ENCODE data around the gene CFAP410.
"Not testable (repeated sequence)": the region's sequence is repeated elsewhere in the genome, so short reads cannot be mapped to it uniquely, and the experiment has no call there.

Gene CFAP410

DNA sequence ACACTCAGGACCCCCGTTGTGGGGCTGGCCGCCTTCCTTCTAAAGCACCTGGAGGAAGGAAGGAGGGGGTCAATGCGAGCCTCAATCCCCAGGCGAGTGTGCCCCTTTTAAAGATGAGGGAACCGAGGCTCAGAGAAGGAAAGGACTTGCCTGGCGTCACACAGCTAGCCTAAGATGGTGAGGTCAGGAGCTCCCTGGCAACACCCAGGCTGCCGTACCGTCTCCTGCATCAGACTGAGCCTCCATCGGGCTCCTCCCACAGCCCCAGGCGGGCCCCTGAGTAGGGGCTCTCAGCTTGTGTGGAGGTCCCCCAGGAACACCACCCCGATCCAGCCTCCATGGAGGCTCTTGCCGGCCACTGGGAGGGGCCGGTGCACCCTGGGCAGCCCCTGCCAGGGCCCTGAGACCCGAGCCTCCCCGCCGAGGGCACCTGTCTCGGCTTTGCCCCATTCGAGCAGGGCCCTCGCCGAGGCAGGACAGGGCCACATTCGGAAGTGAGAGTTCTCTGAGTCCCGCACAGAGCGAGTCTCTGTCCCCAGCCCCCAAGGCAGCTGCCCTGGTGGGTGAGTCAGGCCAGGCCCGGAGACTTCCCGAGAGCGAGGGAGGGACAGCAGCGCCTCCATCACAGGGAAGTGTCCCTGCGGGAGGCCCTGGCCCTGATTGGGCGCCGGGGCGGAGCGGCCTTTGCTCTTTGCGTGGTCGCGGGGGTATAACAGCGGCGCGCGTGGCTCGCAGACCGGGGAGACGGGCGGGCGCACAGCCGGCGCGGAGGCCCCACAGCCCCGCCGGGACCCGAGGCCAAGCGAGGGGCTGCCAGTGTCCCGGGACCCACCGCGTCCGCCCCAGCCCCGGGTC lies 53.8 kb downstream of the CFAP410 start, which contains the start of gene AIRE:
TSS of gene AIRE (plus strand) at position 739 of the 855 bp plus-strand sequence. CDS start 131 bp downstream, outside the sequence.
- Histone ChIP-seq H3K4me1 (ENCODE audit: insufficient read depth, low read length) (peaks cover 16% of the 10 kb centered on the region), H3K9ac (ENCODE audit: low read depth, low read length) (peak within 1 kb of the TSS; percentile 31; the same call in 1 of the 2 replicates), H3K27me3 (ENCODE audit: insufficient read depth, low read length) (peaks cover 36% of the 10 kb centered on the region), H3K4me3 (ENCODE audit: low read length) (peak within 1 kb of the TSS; percentile 54), H3K36me3 (ENCODE audit: insufficient read depth, low read length) (no peaks in the 10 kb centered on the region), H3K27ac (ENCODE audit: low read depth, low read length) (no peak within 1 kb of the TSS), H3K9me3 (ENCODE audit: insufficient read depth, low read depth, low read length) (no peaks in the 10 kb centered on the region)
- WGBS, result 22% methylated on average over 56 of the region's 56 CpGs

DNA sequence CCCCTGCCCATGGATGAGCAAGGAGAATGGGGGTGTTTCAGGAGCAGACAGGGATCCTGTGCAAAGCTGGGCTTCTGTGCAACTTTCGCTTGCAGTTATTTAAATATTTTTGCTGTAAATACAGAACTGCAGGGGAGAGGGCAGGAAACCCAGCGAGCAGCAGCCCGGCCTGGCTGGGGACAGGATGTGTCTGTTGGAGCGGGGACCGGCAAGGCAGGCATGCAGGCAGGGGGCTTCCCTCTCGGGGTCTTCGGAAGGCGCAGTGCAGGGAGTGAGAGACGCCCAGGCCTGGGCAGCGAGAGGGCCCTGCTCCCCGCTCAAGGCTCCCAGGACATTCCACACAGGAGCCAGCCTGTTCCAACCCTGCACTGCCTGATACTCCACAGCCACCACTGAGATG lies 55.2 kb downstream of the CFAP410 start:
- H3K4me1 ChIP-seq (ENCODE audit: insufficient read depth, low read length), result peaks cover 16% of the 10 kb centered on the region
- no peaks in the 10 kb centered on the region for H3K36me3 ChIP-seq (ENCODE audit: insufficient read depth, low read length)
- 66% methylated on average over 11 of the region's 11 CpGs for WGBS
- H3K4me3 ChIP-seq (ENCODE audit: low read length), result no peak overlapping the region
- no peaks in the 10 kb centered on the region for H3K9me3 ChIP-seq (ENCODE audit: insufficient read depth, low read depth, low read length)
- H3K27me3 ChIP-seq (ENCODE audit: insufficient read depth, low read length), result peaks cover 36% of the 10 kb centered on the region
- H3K27ac ChIP-seq (ENCODE audit: low read depth, low read length), result peak overlapping the region; percentile 52; the same call in 1 of the 2 replicates
- H3K9ac ChIP-seq (ENCODE audit: low read depth, low read length), result 0 out of 2 replicates have a peak overlapping the region, but pooled peaks have one; percentile 44

DNA sequence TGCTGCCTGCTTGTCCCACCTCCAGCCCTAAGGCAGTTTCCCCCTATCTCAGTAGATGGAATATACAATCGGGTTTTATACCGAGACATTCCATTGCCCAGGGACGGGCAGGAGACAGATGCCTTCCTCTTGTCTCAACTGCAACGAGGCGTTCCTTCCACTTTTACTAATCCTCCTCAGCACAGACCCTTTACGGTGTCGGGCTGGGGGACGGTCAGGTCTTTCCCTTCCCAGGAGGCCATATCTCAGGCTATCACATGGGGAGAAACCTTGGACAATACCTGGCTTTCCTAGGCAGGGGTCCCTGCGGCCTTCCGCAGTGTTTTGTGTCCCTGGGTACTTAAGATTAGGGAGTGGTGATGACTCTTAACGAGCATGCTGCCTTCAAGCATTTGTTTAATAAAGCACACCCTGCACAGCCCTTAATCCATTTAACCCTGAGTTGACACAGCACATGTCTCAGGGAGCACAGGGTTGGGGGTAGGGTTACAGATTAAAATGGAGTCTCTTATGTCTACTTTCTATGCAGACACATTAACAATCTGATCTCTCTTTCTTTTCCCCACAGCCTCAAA lies 55.9 kb downstream of the CFAP410 start:
- Histone ChIP-seq H3K27me3 (ENCODE audit: insufficient read depth, low read length) (peaks cover 36% of the 10 kb centered on the region), H3K4me1 (ENCODE audit: insufficient read depth, low read length) (peaks cover 16% of the 10 kb centered on the region), H3K27ac (ENCODE audit: low read depth, low read length) (peak overlapping the region; percentile 52; the same call in 1 of the 2 replicates)
- H3K9ac ChIP-seq (ENCODE audit: low read depth, low read length); H3K9me3 ChIP-seq (ENCODE audit: insufficient read depth, low read depth, low read length); H3K4me3 ChIP-seq (ENCODE audit: low read length); H3K36me3 ChIP-seq (ENCODE audit: insufficient read depth, low read length): not testable (repeated sequence)
- WGBS, result 12% methylated on average over 10 of the region's 11 CpGs

DNA sequence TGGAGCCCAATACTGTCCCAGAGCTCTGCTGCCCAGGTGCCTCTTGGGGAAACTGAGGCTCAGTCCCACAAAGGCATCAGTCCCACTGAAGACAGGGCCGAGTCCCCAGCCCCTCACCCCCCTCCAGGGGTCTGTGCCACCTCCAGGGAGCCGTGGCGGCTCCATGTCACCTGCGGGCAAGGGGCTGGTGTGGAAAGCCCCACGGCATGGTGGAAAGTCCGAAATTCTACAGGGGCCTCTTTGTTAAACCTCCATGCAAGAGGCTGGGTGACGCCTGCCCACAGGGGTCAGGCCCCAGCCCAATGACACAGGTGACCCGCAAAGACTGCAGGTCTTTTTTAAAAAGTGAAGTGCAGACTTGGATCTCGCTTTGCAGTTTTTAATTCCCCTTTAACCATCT lies 56.8 kb downstream of the CFAP410 start:
- H3K4me1 ChIP-seq (ENCODE audit: insufficient read depth, low read length), result peaks cover 16% of the 10 kb centered on the region
- no peaks in the 10 kb centered on the region for H3K9me3 ChIP-seq (ENCODE audit: insufficient read depth, low read depth, low read length)
- peaks cover 36% of the 10 kb centered on the region for H3K27me3 ChIP-seq (ENCODE audit: insufficient read depth, low read length)
- H3K36me3 ChIP-seq (ENCODE audit: insufficient read depth, low read length), result no peaks in the 10 kb centered on the region
- H3K27ac ChIP-seq (ENCODE audit: low read depth, low read length), result no peak overlapping the region
- no peak overlapping the region for H3K9ac ChIP-seq (ENCODE audit: low read depth, low read length)
- H3K4me3 ChIP-seq (ENCODE audit: low read length), result no peak overlapping the region
- 90% methylated on average over 9 of the region's 9 CpGs for WGBS

DNA sequence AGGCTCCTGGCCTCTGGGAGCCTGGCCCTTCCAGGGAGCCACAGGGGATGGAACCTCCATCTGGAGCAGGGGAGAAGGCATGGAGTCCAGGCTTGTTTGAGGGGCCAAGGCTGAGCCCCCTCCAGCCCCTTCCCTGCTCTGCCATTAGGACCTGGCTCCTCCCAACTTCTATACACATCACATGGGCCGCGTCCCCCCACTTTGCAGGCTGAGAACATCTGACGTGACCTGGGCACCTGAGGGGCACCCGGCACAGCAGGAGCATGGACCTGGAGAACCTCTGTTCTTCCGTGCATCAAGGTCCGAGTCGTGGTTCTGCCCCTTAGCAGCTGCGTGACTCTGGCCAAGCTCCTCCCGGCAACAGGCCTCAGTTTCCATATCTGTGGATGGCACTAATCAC lies 57.4 kb downstream of the CFAP410 start:
- Histone ChIP-seq H3K36me3 (ENCODE audit: insufficient read depth, low read length) (no peaks in the 10 kb centered on the region), H3K27ac (ENCODE audit: low read depth, low read length) (no peak overlapping the region), H3K4me1 (ENCODE audit: insufficient read depth, low read length) (peaks cover 16% of the 10 kb centered on the region), H3K9ac (ENCODE audit: low read depth, low read length) (no peak overlapping the region), H3K9me3 (ENCODE audit: insufficient read depth, low read depth, low read length) (no peaks in the 10 kb centered on the region), H3K27me3 (ENCODE audit: insufficient read depth, low read length) (peaks cover 35% of the 10 kb centered on the region), H3K4me3 (ENCODE audit: low read length) (no peak overlapping the region)
- 93% methylated on average over 9 of the region's 9 CpGs for WGBS

DNA sequence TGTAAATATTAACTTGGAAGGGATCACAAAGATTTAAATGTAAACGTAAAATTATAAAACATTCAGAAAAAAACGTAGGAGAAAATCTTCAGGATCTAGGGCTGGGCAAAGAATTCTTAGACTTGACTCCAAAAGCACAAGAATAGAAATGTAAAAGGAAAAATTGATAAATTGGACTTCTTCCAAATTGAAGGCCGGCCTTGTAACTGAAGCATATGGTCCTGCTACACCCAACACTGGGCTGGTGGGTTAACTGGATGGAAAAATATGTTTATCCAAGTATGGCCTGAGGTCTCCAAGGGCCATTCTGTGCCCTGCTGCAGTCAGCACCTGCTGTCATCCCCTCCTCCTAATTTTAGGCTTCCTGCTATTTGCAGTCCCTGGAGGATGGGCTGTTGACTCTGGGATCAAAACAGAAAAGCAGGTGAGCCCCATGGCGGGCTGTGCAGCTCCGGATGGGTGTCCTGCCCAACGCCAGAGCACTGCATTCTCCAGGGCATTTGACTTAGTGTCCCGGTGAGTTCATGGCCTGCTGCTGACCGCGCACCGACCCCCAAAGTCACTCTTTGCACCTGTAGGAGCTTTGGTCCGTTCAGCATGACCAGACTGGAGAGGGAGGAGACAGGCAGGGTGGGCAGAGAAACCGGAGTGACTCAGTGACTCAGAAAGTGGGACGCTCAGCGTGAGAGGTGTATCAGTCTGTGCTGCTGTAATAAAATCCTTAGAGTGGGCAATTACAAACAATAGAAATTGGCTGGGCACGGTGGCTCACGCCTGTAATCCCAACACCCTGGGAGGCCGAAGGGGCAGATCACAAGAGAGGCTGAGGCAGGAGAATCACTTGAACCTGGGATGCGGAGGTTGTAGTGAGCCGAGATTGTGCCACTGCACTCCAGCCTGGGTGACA lies 59.6 kb downstream of the CFAP410 start:
- no peaks in the 10 kb centered on the region for H3K36me3 ChIP-seq (ENCODE audit: insufficient read depth, low read length)
- no peak overlapping the region for H3K9ac ChIP-seq (ENCODE audit: low read depth, low read length)
- H3K9me3 ChIP-seq (ENCODE audit: insufficient read depth, low read depth, low read length), result no peaks in the 10 kb centered on the region
- no peak overlapping the region for H3K4me3 ChIP-seq (ENCODE audit: low read length)
- H3K27me3 ChIP-seq (ENCODE audit: insufficient read depth, low read length), result peaks cover 14% of the 10 kb centered on the region
- H3K4me1 ChIP-seq (ENCODE audit: insufficient read depth, low read length), result peaks cover 12% of the 10 kb centered on the region
- WGBS, result 92% methylated on average over 18 of the region's 19 CpGs
- H3K27ac ChIP-seq (ENCODE audit: low read depth, low read length), result no peak overlapping the region

All from HUES64 (cell line).